Gastrocnemius medialis (tissue), 4 donors: ENCODE results near the gene TMEM132D. TPM values are rescaled to one million over a fixed set of nuclear protein-coding genes. Genes with fewer than 3 reads are reported as not detected.

Experiments
- ATAC-seq, 2 donors: fragments of 150-250 bp; one replicate each; pipeline ENCODE4 v1.9.1; 2016
- DNase-seq, 2 donors: peaks; one replicate each; pipeline ENCODE4 v3.0.0-alpha.2; 2019
- H3K27ac ChIP-seq, 4 donors: fragments of 200-600 bp; sonication (generic); 1 replicate in 1 of 4; 2 replicates in 3 of 4; pipeline ENCODE4 v1.5.1; 2016 to 2018; ENCODE audit warnings: mild to moderate bottlenecking in 2 of 4, moderate library complexity in 1 of 4
- H3K27me3 ChIP-seq, 3 donors: fragments of 200-600 bp; sonication (generic) in 2 of 3; 1 replicate in 1 of 3; 2 replicates in 2 of 3; pipeline versions ENCODE4 v1.5.1 to v1.6.0; 2016 to 2019; ENCODE audit warnings: mild to moderate bottlenecking in 1 of 3, moderate library complexity in 1 of 3
- H3K36me3 ChIP-seq, 2 donors: fragments of 200-600 bp; sonication (generic) in 1 of 2; one replicate each; pipeline ENCODE4 v1.5.1; 2017 to 2018
- H3K4me1 ChIP-seq, 2 donors: fragments of 200-600 bp; sonication (generic) in 1 of 2; one replicate each; pipeline ENCODE4 v1.5.1; 2016 to 2017; ENCODE audit warnings: mild to moderate bottlenecking in 2 of 2
- H3K4me3 ChIP-seq, 4 donors: fragments of 200-600 bp; sonication (generic) in 3 of 4; 1 replicate in 1 of 4; 2 replicates in 3 of 4; pipeline ENCODE4 v1.5.1; 2016 to 2019; ENCODE audit warnings: mild to moderate bottlenecking in 2 of 4
- H3K9me3 ChIP-seq, 3 donors: fragments of 200-600 bp; sonication (generic) in 2 of 3; 1 replicate in 1 of 3; 2 replicates in 2 of 3; pipeline ENCODE4 v1.5.1; 2016 to 2019
- POLR2A ChIP-seq, 2 donors: fragments of 450-650 bp; IDR thresholded peaks; one replicate each; pipeline ENCODE4 v1.6.1; 2017; ENCODE audit warnings: antibody characterized with exemption in 2 of 2, mild to moderate bottlenecking in 2 of 2, moderate library complexity in 2 of 2
- in situ Hi-C, 4 donors: fragments of 200-750 bp; cut with MboI; loops; one replicate each; pipeline versions ENCODE4 v1.15.0 to v1.8.0; 2017; ENCODE audit warnings: low sequenced_read_pairs in 4 of 4
- intact Hi-C: fragments of 100-400 bp; cut with DNase I; formaldehyde crosslinking; loops from one replicate; pipeline ENCODE4 v1.15.1; 2023; ENCODE audit warnings: low total_unique reads
- total RNA-seq, 4 donors: library from RNA; depleted of rRNA; stranded (reverse); fragments of >200 nt; gene quantifications; one replicate each; pipeline versions ENCODE4 v1.1.0 to v1.2.3, GENCODE V29; 2016
- TF ChIP-seq, protein P1 (sequence below), 5 experiments: fragments of 450-650 bp in 3 of 5; fragments of 200-600 bp in 2 of 5; sonication (generic) in 2 of 5; IDR thresholded peaks in 4 of 5; conservative IDR thresholded peaks in 1 of 5; 1 replicate in 4 of 5; 2 replicates in 1 of 5; pipeline ENCODE4 v1.5.1; 2016 to 2019; ENCODE audit warnings: antibody characterized with exemption in 5 of 5, mild to moderate bottlenecking in 3 of 5, moderate library complexity in 3 of 5

Gene TMEM132D
- total RNA-seq, 4 donors from 2014 or later: not detected

DNA sequence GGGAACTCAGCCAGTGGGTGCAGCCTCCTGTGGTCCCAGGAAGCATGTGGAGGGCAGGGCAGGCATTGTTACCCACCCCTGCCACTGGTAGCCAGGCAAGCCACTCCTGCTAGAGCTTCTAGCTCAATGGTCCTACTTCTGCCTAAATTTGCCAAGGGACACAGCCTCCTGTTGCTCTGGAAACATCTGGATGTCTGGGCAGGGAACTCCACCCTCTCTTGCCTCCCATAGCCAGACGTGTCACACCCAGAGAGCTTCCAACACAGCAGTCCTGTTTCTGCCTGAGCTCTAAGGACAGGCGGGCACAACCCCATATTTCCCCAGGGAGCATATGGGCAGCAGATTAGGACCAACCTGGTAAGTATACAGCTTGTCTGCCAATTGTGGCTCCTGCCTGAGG is 700.4 kb downstream of the TMEM132D start:
- H3K36me3 ChIP-seq: no peaks in the 10 kb centered on the region
- H3K4me3 ChIP-seq: no peak overlapping the region
- H3K27me3 ChIP-seq: peaks cover 0 to 4% (median 0%) of the 10 kb centered on the region in 3 donors
- DNase-seq: no peak
- in situ Hi-C loops: no loop called here
- no peaks in the 10 kb centered on the region for H3K9me3 ChIP-seq
- H3K27ac ChIP-seq: no peak overlapping the region
- intact Hi-C loops: no loop called here
- no peak for ATAC-seq
- TF ChIP-seq, protein P1, sequence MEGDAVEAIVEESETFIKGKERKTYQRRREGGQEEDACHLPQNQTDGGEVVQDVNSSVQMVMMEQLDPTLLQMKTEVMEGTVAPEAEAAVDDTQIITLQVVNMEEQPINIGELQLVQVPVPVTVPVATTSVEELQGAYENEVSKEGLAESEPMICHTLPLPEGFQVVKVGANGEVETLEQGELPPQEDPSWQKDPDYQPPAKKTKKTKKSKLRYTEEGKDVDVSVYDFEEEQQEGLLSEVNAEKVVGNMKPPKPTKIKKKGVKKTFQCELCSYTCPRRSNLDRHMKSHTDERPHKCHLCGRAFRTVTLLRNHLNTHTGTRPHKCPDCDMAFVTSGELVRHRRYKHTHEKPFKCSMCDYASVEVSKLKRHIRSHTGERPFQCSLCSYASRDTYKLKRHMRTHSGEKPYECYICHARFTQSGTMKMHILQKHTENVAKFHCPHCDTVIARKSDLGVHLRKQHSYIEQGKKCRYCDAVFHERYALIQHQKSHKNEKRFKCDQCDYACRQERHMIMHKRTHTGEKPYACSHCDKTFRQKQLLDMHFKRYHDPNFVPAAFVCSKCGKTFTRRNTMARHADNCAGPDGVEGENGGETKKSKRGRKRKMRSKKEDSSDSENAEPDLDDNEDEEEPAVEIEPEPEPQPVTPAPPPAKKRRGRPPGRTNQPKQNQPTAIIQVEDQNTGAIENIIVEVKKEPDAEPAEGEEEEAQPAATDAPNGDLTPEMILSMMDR (IDR thresholded peaks at IDR 0.05 in 4 of 5, conservative IDR thresholded peaks at IDR 0.05 in 1 of 5): no peak
- TF ChIP-seq POLR2A (IDR thresholded peaks at IDR 0.05): no peak
- H3K4me1 ChIP-seq: no peaks in the 10 kb centered on the region

DNA sequence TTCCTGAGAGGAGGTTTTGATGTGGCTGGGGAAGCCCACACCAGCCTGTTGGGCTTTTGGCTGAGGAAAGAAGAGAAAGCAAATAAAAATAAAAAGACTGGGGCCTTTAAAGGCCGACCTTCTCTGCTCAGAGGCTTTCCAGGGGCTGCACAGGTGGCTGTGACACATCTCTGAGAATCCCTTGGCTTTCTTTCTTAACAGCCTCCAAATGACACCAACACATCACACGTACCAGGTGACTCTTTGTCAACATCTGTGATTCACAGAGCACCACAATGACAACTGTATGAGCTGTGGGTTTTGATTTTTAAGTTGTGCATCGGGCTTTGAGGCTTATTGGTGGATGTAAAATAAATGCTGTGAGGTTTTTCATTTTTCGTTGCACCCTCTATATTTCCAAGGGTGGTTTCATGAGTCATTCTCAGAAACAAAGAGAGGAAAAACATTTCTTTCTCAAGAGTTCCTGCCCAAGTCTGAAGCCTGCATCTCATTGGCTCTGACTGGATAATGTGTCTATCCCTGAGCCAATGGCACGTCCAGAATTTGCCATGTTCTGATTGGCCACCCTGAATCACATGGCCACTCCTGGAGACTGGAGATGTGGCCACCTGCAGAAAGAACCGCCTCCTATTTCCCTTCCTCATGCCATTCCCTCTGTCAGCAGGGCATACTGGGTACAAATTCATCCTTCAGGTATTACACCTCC is 701.6 kb downstream of the TMEM132D start:
- in situ Hi-C loops: no loop called here
- DNase-seq (no peak), ATAC-seq (no peak)
- H3K4me3 ChIP-seq: no peak overlapping the region
- TF ChIP-seq, protein P1 (IDR thresholded peaks at IDR 0.05 in 4 of 5, conservative IDR thresholded peaks at IDR 0.05 in 1 of 5): no peak
- TF ChIP-seq POLR2A (IDR thresholded peaks at IDR 0.05): no peak
- no peaks in the 10 kb centered on the region for H3K9me3 ChIP-seq
- H3K27ac ChIP-seq: no peak overlapping the region
- H3K36me3 ChIP-seq: no peaks in the 10 kb centered on the region
- H3K4me1 ChIP-seq: no peaks in the 10 kb centered on the region
- intact Hi-C loops: no loop called here
- peaks cover 0 to 4% (median 0%) of the 10 kb centered on the region in 3 donors for H3K27me3 ChIP-seq

DNA sequence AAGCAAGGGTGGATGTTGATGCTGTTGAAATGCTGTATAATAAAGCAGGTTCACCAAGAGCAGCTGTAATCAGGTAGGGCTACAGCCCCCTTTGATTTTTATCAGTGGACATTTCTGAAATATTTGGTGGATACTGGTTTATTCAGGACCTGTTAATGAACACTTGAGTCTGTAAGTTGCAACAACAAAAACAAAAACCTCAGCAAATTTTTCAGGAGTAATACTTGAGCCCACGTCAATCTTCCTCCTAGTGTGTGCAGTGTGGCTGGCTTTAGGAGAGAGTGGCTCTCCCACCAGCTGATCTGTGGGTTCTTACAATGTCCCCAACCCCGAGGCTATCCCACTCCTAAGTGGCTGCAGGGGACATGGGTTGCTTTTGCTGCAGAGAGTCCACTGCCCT is 702.8 kb downstream of the TMEM132D start:
- ATAC-seq: no peak
- TF ChIP-seq, protein P1 (IDR thresholded peaks at IDR 0.05 in 4 of 5, conservative IDR thresholded peaks at IDR 0.05 in 1 of 5): no peak
- TF ChIP-seq POLR2A (IDR thresholded peaks at IDR 0.05): no peak
- no peaks in the 10 kb centered on the region for H3K36me3 ChIP-seq
- no peak overlapping the region for H3K4me3 ChIP-seq
- intact Hi-C loops: no loop called here
- no peaks in the 10 kb centered on the region for H3K9me3 ChIP-seq
- peaks cover 0 to 4% (median 0%) of the 10 kb centered on the region in 3 donors for H3K27me3 ChIP-seq
- DNase-seq: no peak
- in situ Hi-C loops: no loop called here
- H3K4me1 ChIP-seq: no peaks in the 10 kb centered on the region
- H3K27ac ChIP-seq: no peak overlapping the region

DNA sequence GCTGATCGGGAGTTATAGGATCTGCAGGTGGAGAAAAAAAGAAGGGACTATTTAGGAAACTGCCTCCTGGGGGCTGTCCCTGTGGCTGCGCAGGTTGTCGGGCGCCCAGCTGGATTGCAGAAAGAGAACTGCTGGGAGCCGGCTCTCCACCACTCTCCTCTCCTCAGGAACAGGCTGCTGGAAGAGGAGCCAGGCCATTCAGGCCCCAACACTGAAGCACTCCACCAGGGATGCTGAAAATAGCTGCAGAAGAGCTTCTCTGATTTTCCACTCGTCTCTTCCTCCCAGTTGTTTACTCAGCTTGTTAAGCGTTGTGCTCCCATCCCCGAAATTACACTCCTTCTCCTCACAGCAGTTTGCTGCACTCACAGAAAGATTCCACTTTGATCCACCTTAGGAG is 703.2 kb downstream of the TMEM132D start:
- TF ChIP-seq, protein P1 (IDR thresholded peaks at IDR 0.05 in 4 of 5, conservative IDR thresholded peaks at IDR 0.05 in 1 of 5): no peak
- no peak for TF ChIP-seq POLR2A (IDR thresholded peaks at IDR 0.05)
- Histone ChIP-seq H3K27me3 (peaks cover 0 to 4% (median 0%) of the 10 kb centered on the region in 3 donors), H3K4me3 (no peak overlapping the region), H3K9me3 (no peaks in the 10 kb centered on the region), H3K27ac (no peak overlapping the region), H3K4me1 (no peaks in the 10 kb centered on the region), H3K36me3 (no peaks in the 10 kb centered on the region)
- in situ Hi-C loops: no loop called here
- no peak for ATAC-seq
- DNase-seq: no peak
- intact Hi-C loops: no loop called here

DNA sequence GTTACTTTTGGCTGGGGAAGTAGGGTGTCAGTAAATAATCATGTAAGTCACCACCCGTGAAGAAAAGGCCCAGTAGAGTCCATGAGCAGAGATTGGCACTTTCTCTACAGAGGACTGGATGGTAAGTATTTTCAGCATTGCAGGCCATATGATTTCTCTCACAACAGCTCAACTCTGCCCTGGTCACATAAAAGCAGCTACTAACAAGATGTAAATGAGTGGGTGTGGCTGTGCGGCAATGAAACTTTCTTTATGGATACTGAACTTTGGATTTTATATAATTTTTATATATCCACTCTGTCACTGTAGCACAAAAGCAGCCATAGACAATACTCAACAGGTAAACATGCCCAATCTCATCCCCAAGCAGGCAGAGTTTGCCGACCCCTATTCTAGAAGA is 706.9 kb downstream of the TMEM132D start:
- DNase-seq (no peak), ATAC-seq (no peak)
- Histone ChIP-seq H3K4me1 (no peaks in the 10 kb centered on the region), H3K4me3 (no peak overlapping the region), H3K9me3 (peaks cover 0 to 6% (median 0%) of the 10 kb centered on the region in 3 donors), H3K27me3 (no peaks in the 10 kb centered on the region), H3K36me3 (no peaks in the 10 kb centered on the region), H3K27ac (no peak overlapping the region)
- intact Hi-C loops (no loop called here), in situ Hi-C loops (no loop called here)
- TF ChIP-seq, protein P1 (IDR thresholded peaks at IDR 0.05 in 4 of 5, conservative IDR thresholded peaks at IDR 0.05 in 1 of 5): no peak
- no peak for TF ChIP-seq POLR2A (IDR thresholded peaks at IDR 0.05)
